ELR (cell line): ENCODE data around the gene FRMD4B.
"Not testable (repeated sequence)": the region's sequence is repeated elsewhere in the genome, so short reads cannot be mapped to it uniquely, and the experiment has no call there.

Experiments
- DNase-seq: peaks from one replicate; pipeline ENCODE4 v3.0.0-alpha.2; 2015; ENCODE audit warnings: low read depth

The FRMD4B gene

DNA sequence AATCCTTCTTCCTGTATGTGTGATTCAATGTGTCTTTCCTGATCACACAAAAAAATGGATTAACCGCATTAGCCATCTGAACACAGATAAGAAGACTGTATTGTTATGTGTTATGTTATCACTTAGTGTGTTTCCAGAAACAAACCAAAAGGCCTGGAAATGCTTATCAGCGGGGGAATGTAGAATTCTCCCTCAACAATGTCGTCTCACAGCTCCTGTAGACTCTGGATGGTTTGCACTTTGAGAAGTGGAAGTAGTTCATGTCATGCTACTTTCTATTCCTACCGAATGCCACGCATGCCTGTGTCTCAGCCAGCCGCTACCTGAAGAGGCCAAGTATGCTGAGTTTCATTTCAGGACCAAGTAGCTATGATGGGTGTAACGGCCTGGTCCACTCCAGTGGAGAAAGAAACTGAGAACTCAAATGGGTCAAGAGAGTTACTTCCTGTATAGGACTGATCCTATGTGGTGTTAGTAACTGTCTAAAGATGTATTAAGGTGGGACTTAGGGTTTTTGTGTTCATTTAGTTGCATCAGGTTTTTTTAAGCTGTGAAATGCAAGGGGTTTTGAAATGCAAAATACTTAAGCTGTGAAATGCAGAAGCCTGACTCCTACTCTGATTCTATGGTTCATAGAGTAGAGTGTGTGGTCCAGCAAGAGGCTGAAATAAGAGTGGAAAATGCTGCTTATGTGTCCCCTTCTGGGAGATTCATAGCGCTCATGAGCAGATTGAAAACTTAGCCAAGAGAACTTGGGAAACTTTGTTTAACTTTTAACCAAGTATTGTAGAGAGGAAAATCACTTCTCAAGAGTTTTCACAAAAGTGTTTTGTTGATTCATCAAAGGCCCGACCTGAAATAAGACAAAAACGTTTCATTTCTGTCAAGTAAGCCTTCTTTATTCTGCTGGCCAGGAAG lies 145.0 kb downstream of the FRMD4B start:
- no peak for DNase-seq

DNA sequence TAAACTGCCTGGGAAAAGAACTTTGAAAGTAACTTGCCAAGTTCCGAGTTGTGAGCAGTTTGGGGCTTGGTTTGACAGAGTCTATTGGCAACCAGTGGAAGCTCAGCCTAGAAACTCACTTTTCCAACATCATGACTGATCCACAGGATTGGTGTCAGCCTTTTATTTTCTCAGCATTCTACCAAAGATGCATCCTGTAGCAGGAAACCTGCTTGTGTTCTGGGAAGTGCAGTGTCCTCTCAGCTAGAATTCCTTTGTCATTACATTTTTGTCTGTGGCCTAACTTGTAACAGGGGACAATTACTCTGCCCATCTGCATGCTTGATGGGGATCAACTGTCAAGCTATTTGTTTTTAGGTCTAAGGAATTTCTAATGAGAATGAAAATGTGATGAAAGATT lies 146.8 kb downstream of the FRMD4B start:
- DNase-seq = no peak

DNA sequence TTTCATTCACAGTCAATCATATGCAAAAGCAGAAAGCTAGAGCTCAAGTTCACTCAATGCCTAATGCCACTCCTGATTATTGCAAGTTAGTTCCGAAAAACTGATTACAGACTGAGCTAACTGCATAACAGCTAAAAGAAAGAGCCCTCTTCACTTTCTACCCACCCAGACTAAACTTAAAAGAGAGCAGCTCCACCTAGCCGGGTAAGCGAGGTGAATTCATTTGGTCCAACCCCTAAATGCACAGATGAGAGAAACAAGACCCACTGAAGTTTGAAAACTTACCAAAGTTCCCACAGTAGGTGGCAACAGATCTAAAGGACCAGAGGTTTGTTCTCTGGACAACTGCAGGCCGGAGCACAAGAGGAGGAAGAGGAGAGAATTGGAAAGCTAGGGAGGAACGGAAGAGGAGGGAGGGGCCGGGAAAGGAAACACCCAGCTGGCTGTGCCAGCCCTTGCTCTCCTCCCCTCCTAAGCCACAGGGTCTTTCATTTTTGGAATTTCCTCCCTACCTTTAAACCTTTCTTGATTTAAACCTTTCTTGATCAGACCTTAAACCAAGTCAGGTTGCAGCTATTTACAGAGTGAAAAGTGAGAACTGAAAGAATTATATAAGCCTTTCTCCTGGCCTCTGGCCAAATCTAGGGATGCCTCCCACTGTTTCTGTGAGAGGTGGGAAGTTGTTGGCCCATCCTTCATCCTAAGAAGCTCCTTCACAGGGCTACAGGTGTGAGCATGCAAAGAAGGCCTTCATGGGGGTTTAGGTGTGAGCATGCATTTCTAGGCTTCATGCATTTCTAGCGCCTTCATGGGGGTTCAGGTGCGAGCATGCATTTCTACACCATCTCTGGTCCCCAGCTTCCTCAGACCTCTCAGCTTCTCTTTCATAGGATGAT lies 148.8 kb downstream of the FRMD4B start:
- no peak for DNase-seq

DNA sequence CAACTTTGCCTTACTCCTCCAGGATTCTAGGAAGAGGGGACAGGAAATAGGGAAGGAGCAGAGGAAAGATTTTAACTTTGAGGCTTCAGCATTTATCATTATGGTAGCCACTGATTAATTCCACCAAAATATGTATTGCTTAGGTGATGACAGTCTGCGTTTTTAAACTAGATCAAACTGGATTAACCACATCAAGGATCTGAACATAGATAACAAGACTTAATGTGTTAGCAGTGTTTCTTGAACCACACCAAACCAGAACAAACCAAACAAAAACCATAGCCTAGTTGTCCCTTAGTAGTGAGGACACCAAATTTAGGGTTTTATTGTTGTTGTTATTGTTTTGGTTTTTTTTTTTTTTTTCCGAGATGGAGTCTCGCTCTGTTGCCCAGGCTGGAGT lies 150.0 kb downstream of the FRMD4B start:
- DNase-seq = no peak

DNA sequence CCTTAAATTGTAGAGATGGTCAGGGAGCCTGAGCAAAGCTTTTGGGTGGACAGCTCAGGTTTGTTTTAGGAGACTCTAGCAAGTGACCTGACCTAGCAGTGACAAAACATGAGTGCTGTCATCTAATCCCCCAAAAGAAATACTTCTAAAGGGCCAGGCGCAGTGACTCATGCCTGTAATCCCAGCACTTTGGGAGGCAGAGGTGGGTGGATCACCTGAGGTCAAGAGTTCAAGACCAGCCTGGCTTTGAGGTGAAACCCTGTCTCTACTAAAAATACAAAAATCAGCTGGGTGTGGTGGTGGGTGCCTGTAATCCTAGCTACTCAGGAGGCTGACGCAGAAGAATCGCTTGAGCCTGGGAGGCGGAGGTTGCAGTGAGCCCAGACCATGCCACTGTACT lies 150.7 kb downstream of the FRMD4B start:
- not testable (repeated sequence) for DNase-seq

DNA sequence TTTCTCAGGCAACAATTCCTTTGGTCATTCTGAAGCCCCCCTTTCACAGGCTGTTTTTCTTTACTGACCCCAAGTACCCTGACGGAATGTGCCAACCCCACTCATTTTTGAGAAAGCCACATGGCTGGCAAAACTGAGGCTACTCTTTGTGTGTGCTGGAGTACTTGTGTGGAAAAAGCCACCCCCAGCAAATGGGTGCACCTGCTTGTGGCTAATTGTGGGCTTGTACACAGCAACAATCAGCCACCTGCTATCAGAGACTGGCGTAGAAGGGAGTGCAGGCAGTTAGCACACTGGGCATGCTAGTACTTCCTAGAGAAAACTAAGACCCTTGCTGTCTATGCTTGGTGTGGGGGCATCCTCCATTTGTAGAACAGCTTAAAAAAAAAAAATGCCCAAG lies 153.4 kb downstream of the FRMD4B start:
- DNase-seq = no peak

DNA sequence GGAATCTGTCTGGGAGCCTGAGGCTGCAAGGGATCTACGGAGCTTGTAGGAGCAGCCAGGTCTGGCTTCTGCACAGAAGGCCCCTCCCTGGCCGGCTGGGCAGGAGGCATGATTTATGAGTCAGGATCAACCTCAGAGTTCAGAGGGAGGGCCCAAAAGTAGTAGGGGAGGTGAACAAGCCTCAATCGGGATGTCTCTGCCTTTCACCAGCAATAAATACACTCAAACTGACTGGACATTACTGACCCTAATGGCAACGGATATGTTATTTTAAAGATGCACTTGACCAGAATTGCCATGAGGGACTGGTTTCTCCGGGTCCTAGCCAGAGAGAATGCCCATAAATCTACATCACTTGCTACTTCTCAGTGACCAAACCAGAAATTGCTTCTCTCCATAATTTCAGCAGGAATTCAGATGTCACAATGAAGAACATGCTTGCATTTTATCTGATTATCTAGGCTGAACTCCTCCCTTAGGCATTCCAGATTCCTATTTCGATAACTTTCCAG lies 153.9 kb downstream of the FRMD4B start:
- DNase-seq = peak; percentile 13

DNA sequence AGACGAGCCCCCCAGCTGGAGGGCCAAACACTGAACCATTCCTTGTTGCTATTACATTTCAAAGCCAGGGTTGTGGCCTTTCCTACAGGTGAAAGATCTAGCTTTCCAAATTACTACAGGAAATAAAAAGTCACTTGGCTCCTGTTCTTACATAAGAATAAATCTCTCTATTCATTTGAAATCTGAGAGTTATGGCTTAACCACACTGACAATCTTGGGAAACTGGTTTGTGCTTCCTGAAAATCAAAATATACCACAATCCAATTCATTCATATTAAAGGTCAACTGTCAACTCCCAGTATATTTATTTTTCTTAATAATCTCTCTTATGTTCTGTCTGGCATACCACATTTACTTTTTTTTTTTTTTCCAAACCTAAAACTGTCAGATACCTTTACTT lies 159.8 kb downstream of the FRMD4B start:
- DNase-seq = no peak

DNA sequence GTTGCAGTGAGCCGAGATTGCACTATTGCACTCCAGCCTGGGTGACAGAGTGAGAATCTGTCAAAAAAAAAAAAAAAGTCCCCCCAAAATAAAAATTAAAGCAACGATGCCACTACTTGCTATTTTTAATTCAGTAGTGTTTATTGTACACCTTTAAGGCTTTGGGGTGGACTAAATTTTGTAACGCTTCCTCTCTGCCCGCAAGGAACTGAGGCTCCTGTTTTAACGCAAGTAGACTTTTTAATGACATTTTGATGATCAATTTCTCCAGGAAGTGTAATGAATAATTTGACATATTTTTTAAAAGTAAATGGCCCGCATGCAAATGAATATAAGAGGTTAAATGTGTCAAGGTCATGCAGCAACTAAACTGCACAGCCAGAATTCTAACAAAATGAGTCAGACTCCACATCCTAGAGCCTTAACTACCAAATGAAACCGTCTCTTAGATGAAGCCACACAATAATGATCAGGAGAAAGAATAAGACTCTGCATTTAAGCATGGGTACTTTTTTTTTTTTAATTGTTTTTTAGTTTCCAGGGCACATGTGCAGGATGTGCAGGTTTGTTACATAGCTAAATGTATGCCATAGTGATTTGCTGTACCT lies 166.7 kb downstream of the FRMD4B start:
- peak; percentile 13 for DNase-seq

DNA sequence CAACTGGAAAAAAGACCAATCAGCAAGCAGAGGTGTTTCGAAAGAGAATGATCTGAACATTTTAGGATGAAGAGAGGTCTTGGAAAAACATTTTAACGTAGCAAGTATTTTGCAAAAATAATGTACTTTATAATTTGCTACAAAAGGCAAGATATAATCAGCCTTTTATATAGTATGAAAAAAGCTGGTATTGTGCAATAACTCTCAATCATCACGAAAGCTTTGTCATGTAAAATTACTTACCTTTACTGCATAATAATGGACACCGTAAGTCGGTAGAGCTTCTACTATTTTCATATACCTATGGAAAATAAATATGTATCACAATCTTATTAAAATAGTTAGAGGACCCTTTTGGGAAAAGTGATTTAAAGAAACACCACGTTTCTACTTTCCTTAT lies 167.8 kb downstream of the FRMD4B start:
- DNase-seq = no peak

DNA sequence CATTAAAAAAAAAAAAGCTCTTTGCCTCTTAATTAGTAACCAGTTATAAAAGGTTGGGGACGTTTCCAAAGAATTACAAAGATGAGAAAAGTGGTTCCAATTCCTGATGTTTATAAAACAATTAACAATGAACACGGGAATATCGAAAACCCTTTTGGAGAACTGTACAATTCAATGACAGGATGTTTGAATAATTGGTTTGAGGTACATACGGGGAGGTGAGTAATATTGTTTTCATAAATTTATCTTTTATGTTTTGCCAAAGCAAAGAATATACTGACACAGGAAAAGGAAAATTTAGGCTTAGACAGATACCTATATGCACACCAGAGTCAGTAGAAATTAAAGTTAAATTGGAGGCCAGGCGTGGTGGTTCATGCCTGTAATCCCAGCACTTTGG lies 168.9 kb downstream of the FRMD4B start:
- DNase-seq = no peak

DNA sequence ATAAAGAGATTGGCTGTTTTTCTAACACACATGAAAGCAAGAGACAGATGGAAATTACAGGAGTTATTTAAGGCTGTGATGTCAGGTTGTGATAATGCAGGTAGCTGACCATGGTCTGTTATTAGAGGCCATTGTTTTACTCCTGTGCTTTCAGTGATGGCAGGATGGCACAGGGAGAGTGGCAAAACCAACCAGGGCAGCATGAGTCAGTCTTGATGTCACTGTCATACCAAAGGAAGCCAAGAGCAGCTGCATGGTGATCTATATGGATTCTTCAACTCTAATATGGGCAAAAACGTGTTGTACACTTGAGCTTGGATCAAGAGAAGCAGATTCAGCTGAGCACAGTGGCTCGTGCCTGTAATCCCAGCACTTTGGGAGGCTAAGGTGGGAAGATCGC lies 171.6 kb downstream of the FRMD4B start:
- DNase-seq = no peak

DNA sequence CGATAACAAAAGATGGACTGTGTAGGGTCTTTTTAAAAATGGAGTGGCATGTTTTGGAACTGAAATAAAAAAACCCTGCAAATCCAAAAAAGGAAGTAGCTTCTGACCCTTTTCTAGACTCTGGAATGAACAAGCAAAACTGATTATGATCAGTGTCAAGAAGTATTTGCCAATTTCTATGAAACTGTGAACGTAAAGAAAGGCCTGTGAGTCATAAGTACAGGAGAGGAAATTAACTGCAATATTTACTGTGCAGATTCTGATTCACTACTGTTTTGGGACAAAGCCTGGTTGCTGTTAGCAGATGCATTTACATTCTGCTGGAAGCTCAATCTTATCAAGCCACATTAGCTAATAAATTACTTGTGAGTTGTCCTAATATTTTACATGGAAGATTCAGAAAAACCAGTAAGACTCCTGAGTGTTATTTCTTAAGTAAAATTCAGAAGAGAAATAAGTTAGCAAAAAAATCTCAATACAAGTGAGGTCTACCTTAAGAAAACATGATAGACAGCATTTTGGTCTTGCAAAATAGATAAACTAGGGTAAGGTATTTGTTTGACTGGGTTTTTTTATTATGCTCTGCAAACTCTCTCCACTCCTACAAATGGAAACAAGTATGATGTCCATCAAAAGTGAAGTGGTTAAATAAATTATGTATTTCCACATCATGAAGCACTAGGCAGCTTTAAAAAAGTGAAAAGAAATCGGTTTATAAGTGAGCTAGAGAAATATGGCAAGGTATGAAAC lies 173.3 kb downstream of the FRMD4B start:
- DNase-seq = peak; percentile 80

DNA sequence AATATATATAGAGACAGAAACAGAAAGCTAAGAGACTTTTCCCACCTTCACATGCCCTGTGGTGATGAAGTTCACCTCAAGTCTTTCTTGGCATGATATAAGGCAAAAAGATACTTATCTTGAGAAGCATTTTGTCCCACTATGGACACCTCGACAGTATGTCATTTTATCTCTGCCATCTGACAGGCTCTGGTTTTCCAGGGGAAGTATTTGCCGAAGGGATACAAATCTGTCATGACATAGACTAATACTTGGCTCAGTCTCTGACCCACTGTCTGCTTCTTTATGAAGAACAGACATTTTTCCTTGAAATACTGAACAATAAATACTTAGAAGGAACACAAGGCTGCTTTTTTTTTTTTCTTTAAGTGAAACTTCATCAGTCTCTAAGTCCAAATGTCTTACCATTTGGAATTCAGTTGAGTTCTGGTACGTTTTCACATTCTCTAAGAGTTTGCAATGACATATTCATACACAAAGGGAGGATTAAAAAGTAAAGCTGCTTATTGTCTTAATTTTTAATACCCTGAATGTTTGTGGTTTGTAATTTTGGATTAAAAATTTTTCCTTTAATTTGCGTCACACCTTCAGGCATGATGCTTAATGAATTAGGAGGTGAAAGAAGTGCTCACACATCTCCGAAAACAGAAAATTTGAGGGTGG lies 175.7 kb downstream of the FRMD4B start:
- no peak for DNase-seq

DNA sequence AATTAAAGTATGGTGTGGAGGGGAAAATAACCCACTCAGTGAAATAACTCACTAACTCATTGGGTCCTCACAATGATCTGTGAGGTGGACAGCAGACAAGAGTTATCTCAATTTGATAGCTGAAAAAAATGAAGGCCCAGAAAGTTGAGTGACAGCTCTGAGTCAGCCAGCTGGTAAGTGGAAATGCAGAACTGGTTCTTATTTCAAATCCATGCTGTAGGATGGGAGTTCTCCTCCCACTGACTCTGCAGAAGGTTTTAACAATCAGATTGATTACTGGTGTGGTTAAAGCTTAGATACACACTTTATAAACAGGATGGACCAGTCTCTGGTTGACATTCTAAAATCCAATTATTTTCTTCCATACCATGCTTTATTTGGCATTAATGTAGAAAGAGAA lies 176.5 kb downstream of the FRMD4B start:
- no peak for DNase-seq

DNA sequence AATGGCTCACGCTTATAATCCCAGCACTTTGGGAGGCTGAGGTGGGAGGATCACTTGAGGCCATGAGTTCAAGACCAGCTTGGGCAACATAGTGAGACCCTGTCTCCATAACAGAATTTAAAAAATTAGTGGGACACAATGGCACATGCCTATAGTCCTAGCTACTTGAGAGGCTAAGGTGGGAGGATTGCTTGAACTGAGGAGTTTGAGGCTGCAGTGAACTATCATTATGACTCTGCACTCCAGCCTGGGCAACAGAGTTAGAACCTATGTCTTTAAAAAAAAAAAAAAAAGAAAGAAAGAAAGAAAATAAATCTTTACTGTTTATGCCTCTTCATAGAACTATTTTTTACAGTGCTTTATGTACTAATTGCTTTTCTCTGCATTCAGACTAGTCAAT lies 178.9 kb downstream of the FRMD4B start:
- DNase-seq = no peak

DNA sequence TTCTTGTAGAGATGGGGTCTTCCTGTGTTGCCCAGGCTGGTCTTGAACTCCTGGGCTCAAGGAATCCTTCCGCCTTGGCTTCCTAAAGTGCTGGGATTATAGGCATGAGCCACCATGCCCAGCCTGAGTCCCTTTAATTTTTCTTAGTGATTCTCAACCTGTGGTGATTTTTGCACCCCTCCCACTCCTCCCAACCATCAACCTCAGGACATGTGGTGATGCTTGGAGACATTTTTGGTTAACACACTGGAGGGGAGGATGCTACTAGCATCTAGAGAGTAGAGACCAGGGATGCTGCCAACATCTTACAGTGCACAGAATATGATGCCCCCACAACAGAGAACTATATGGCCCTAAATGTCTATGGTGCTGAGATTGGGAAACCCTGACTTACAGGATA lies 180.5 kb downstream of the FRMD4B start:
- DNase-seq = no peak

DNA sequence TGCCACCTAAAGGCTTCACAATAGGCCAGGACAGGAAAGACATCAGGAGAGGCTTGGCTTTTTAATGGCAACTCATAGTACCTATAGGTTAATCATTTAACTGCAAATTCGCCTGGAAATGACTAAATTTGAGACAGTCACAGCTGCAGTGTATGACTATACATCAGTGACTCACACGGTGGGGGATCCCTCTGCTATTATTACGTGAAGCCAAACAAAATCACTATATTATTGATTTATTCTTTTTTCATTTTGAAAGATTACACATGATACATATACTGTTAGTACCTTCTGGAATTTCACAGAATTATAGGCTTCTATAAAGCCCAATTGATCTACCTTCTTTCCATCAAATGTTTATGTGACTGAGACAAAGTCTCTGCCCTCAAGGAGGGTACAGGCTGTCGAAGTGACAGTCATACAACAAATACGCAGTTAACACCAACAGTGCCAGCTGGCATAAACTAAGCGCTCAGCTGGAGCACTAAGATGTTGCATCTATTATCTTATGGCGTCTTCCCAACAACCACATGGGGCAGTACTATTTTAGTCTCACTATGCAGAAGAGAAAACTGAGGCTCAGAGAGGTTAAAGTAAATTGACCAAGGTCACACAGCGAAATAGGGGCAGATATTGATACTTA lies 181.5 kb downstream of the FRMD4B start:
- DNase-seq = peak; percentile 72

DNA sequence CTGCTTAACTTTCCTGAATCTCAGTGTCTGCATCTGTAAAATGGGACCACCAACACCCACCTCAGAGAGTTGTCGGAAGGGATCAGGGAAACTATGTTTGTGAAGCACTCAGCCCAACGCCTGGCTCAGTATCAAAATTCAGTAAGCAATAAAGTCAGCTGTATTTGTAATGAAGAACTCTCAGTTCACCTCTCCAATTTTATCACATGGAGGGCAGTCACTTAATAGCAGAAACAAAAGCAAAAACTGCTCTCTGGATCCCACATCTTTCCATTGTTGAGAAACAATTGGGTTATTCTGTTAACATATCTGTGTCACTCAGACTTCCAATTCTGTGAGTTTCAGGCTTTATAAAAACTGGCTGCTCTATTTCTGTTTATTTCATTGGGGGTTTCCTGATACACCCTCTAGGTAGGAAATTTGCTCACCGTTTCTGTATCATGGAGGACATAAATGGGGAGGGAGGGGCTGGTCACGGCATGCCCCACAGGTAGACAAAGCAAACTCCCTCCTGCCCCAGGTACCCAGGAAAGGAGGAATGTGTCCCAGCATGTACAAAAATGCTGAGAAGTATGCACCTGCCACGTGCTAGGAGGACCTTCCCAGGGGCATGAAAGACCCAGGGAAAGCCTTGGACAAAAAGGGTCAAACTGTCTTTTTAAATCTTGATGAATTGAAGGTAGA lies 182.1 kb downstream of the FRMD4B start:
- no peak for DNase-seq

DNA sequence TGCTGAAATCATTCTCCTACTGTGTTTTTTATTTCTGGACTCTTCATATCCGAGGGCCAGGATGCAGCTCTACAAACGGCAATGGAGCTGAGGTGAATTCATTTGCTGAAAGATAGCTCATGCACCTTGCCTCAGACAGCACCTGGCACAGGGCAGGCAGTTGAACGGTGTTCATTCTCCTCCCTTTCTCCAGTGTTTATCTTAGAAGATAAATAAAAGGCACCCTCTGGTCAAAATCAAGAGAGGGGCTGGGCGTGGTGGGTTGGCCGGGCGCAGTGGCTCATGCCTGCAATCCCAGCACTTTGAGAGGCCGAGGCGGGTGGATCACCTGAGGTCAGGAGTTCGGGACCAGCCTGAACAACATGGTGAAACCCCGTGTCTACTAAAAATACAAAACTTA lies 184.2 kb downstream of the FRMD4B start:
- no peak for DNase-seq
